Endothelial cell of umbilical vein (primary cell): Measurements from ENCODE around the gene EYS. TPM values are rescaled to one million over a fixed set of nuclear protein-coding genes. Genes with fewer than 3 reads are reported as not detected.

ENCODE experiments used
- BruUV-seq: library from RNA; stranded (reverse); fragments of 400-500 nt; replicated peaks from 2 replicates; lab custom pipeline; 2021; lab: Mats Ljungman, UMichigan
- CTCF ChIA-PET: fragments of 300-600, 350-600 bp; sonication (Branson Sonifier 250); formaldehyde crosslinking; loops from one replicate; lab custom pipeline; 2021; ENCODE audit warnings: antibody characterized with exemption, inconsistent platforms; lab: Charles Lee
- POLR2A ChIA-PET: fragments of 300-600, 350-600 bp; sonication (Branson Sonifier 250); formaldehyde crosslinking; loops from one replicate; lab custom pipeline; 2021; ENCODE audit warnings: antibody characterized with exemption, inconsistent platforms; lab: Charles Lee
- DNase-seq: peaks from one replicate; pipeline ENCODE4 v3.0.0-alpha.2; 2011; ENCODE audit warnings: low read depth, low spot score
- FAIRE-seq: peaks from 2 replicates; lab custom pipeline; 2011; peaks lifted over from hg19 to GRCh38; lab: Jason Lieb, UNC
- H2AFZ ChIP-seq: 2 replicates; pipeline ENCODE4 v1.6.0; 2012; ENCODE audit warnings: low read depth, low read length, control low read depth, inconsistent platforms
- H3K27ac ChIP-seq: 2 replicates; pipeline ENCODE4 v1.5.1; 2011; ENCODE audit warnings: low read depth, mild to moderate bottlenecking, control low read depth, low read length, moderate library complexity; ENCODE audit not compliant: insufficient read depth
- H3K27me3 ChIP-seq, 2 experiments: 2 replicates each; pipeline versions ENCODE4 v1.6.0 to v1.6.1; 2011; ENCODE audit warnings: low read length in 2 of 2, mixed read lengths in 1 of 2; ENCODE audit not compliant: control insufficient read depth in 2 of 2, insufficient read depth in 2 of 2
- H3K36me3 ChIP-seq, 2 experiments: 2 replicates in 1 of 2; 3 replicates in 1 of 2; pipeline ENCODE4 v1.5.1; 2011; ENCODE audit warnings: low read length in 2 of 2, mild to moderate bottlenecking in 1 of 2, moderate library complexity in 1 of 2; ENCODE audit not compliant: control insufficient read depth in 2 of 2, insufficient read depth in 2 of 2; ENCODE audit errors: extremely low read depth in 1 of 2
- H3K4me1 ChIP-seq: 3 replicates; pipeline ENCODE4 v1.5.1; 2011; ENCODE audit warnings: mild to moderate bottlenecking, low read length; ENCODE audit not compliant: control insufficient read depth, insufficient read depth; ENCODE audit errors: extremely low read depth
- H3K4me2 ChIP-seq: 2 replicates; pipeline ENCODE4 v1.6.1; 2011; ENCODE audit warnings: low read length, control low read depth, mixed read lengths; ENCODE audit not compliant: insufficient read depth
- H3K4me3 ChIP-seq, 3 experiments: fragments of 200-600 bp in 1 of 3; sonication (generic), shearing (Covaris generic) in 1 of 3; replicated peaks in 1 of 3; 2 replicates each; pipeline ENCODE4 v1.5.1; 2011 to 2016; ENCODE audit warnings: control low read depth in 3 of 3, low read length in 3 of 3, mild to moderate bottlenecking in 2 of 3, inconsistent platforms in 1 of 3, low read depth in 1 of 3, moderate library complexity in 1 of 3; ENCODE audit not compliant: insufficient read depth in 1 of 3
- H3K79me2 ChIP-seq: 2 replicates; pipeline ENCODE4 v1.6.0; 2012; ENCODE audit warnings: low read length, inconsistent platforms; ENCODE audit not compliant: control insufficient read depth, insufficient read depth
- H3K9ac ChIP-seq: replicated peaks from 2 replicates; pipeline ENCODE3; 2011; ENCODE audit warnings: low read length, control low read depth; ENCODE audit not compliant: insufficient read depth; ENCODE audit errors: extremely low read depth
- H3K9me1 ChIP-seq: replicated peaks from 3 replicates; pipeline ENCODE4 v1.6.0; 2011; ENCODE audit warnings: mild to moderate bottlenecking, low read length; ENCODE audit not compliant: control insufficient read depth, insufficient read depth; ENCODE audit errors: extremely low read depth
- H3K9me3 ChIP-seq: replicated peaks from 2 replicates; pipeline ENCODE4 v1.5.1; 2012; ENCODE audit warnings: low read length, inconsistent platforms; ENCODE audit not compliant: control insufficient read depth, insufficient read depth
- H4K20me1 ChIP-seq: replicated peaks from 2 replicates; pipeline ENCODE3; 2011; ENCODE audit warnings: mild to moderate bottlenecking, low read length; ENCODE audit not compliant: control insufficient read depth, insufficient read depth; ENCODE audit errors: extremely low read depth
- CTCF ChIP-seq, 2 donors: IDR thresholded peaks; 1 replicate in 1 of 2; 2 replicates in 1 of 2; pipeline ENCODE4 v1.5.1; 2011; ENCODE audit warnings: low read length in 2 of 2, mild to moderate bottlenecking in 2 of 2, moderate library complexity in 2 of 2, control low read depth in 1 of 2, inconsistent platforms in 1 of 2, low read depth in 1 of 2; ENCODE audit not compliant: insufficient read depth in 1 of 2; ENCODE audit errors: extremely low read depth in 1 of 2
- EZH2 ChIP-seq: IDR thresholded peaks from 2 replicates; pipeline ENCODE4 v1.6.1; 2012; ENCODE audit warnings: borderline replicate concordance, low read depth, mild to moderate bottlenecking, moderate library complexity, low read length, inconsistent platforms; ENCODE audit not compliant: severe bottlenecking
- FOS ChIP-seq: IDR thresholded peaks from 2 replicates; pipeline ENCODE4 v1.6.1; 2011; ENCODE audit warnings: mild to moderate bottlenecking, low read length, moderate library complexity, borderline replicate concordance; ENCODE audit not compliant: insufficient read depth
- GATA2 ChIP-seq: IDR thresholded peaks from 2 replicates; pipeline ENCODE4 v1.7.0; 2011; ENCODE audit warnings: low read depth, mild to moderate bottlenecking, moderate library complexity, mixed read lengths, low read length; ENCODE audit not compliant: insufficient read length, insufficient read depth
- JUN ChIP-seq: IDR thresholded peaks from 2 replicates; pipeline ENCODE4 v1.6.1; 2011; ENCODE audit warnings: borderline replicate concordance, low read depth; ENCODE audit not compliant: insufficient read length, insufficient read depth
- MAX ChIP-seq: IDR thresholded peaks from 2 replicates; pipeline ENCODE4 v1.6.1; 2011; ENCODE audit not compliant: insufficient read depth, insufficient read length
- MYC ChIP-seq: IDR thresholded peaks from one replicate; pipeline ENCODE4 v1.6.1; 2011; ENCODE audit warnings: mild to moderate bottlenecking, low read depth, low read length
- POLR2A ChIP-seq: IDR thresholded peaks from 2 replicates; pipeline ENCODE4 v1.6.1; 2012; ENCODE audit warnings: low read depth, mild to moderate bottlenecking, control low read depth, low read length
- POLR2AphosphoS5 ChIP-seq: IDR thresholded peaks from 2 replicates; pipeline ENCODE4 v1.6.1; 2012; ENCODE audit warnings: low read depth, mild to moderate bottlenecking, control low read depth, low read length, moderate library complexity; ENCODE audit not compliant: insufficient read depth
- dilution Hi-C: fragments of 300-500 bp; cut with MboI; formaldehyde crosslinking; loops from one replicate; pipeline ENCODE4 v1.15.0; 2019; ENCODE audit warnings: low sequenced_read_pairs; ENCODE audit not compliant: extremely low pct_ligation_motif_present
- intact Hi-C: fragments of 100-400 bp; cut with micrococcal nuclease; formaldehyde crosslinking; loops from one replicate; pipeline ENCODE4 v1.10.0; 2022
- polyA plus RNA-seq, 4 experiments: library from polyadenylated mRNA; depleted of rRNA in 3 of 4; stranded (reverse) in 3 of 4; unstranded in 1 of 4; fragments of >200 nt; gene quantifications; 2 replicates each; pipeline versions ENCODE4 v1.2.1 to v1.2.3, GENCODE V29; 2011 to 2012; ENCODE audit warnings: missing spikeins in 1 of 4
- total RNA-seq: library from RNA; stranded (reverse); gene quantifications from 2 replicates; pipeline ENCODE4 v1.2.3, GENCODE V29; 2021

EYS gene
- total and polyA plus RNA-seq, 2 donors (not counting 3 experiments of a cell fraction or from before 2014, with no cell fraction given), result 0.01 to 0.27 TPM

GRCh38 chr6:64006246-64006645 lies 1700.8 kb downstream of the EYS start:
- CTCF ChIA-PET, result no interaction called here
- dilution Hi-C loops, result no loop called here
- intact Hi-C loops, result no loop called here
- no peak for TF ChIP-seq GATA2
- TF ChIP-seq MAX, result no peak
- no peak for TF ChIP-seq POLR2AphosphoS5
- no peak for TF ChIP-seq POLR2A
- TF ChIP-seq CTCF (IDR thresholded peaks at IDR 0.05; ENCODE audit: extremely low read depth in 1 of 2, insufficient read depth in 1 of 2, low read depth in 1 of 2, low read length in 2 of 2), result no peak
- TF ChIP-seq MYC, result no peak
- TF ChIP-seq FOS, result no peak
- no peak for TF ChIP-seq EZH2
- TF ChIP-seq JUN, result no peak
- Histone ChIP-seq H3K4me1 (no peaks in the 10 kb centered on the region), H3K36me3 (no peaks in the 10 kb centered on the region), H3K9ac (no peak overlapping the region), H3K27me3 (no peaks in the 10 kb centered on the region), H3K4me3 (no peak overlapping the region), H3K4me2 (no peak overlapping the region), H3K27ac (no peak overlapping the region), H3K9me3 (no peaks in the 10 kb centered on the region), H4K20me1 (no peaks in the 10 kb centered on the region), H3K79me2 (no peaks in the 10 kb centered on the region), H3K9me1 (no peaks in the 10 kb centered on the region), H2AFZ (no peak overlapping the region)
- DNase-seq (no peak), FAIRE-seq (no peak)
- POLR2A ChIA-PET, result no interaction called here
- no TSS peak for BruUV-seq
